ENCODE measurements around the gene RAPGEF1. TPM values are rescaled to one million over a fixed set of nuclear protein-coding genes. Genes with fewer than 3 reads are reported as not detected.
A peak's percentile ranks its signal among the peaks of the same experiment; 100 is the strongest.

Gene RAPGEF1
- total and polyA plus RNA-seq, 12 donors, result 14.5 to 136 (median 49.1) TPM

DNA sequence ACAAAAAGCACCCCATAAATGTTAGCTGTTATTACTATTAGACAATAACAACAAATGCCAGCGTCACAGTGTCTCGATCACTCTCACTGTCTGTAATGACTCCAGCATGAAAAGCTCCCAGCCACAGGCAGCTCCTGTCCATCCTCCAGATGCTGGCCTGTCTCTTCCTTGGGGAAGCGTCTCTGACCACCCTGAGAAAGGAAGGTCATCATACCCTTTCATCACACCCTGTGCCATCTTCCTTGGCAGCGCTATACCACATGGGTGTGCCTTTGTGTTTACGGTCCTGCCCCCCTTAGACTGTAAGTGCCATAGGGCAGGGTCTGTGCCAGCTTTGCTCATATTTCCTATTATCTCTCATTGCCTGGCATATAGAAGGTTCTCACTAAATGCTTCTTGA, 104.0 kb downstream of the RAPGEF1 start:
- DNase-seq, result no peak
- 59 to 73% (median 64%) methylated on average over 5 of the region's 5 CpGs for WGBS, 4 donors
- Histone ChIP-seq H3K27me3 (no peaks in the 10 kb centered on the region), H3K36me3 (replicated peaks in 1 of 2) (peaks cover 0 to 11% of the 10 kb centered on the region in 2 donors), H3K4me3 (no peak overlapping the region), H3K4me1 (replicated peaks in 1 of 2) (peaks cover 6 to 15% of the 10 kb centered on the region in 2 donors), H3K9me3 (replicated peaks in 1 of 3) (no peaks in the 10 kb centered on the region), H3K27ac (peak overlapping the region; percentile 64 to 93 (median 90))
- TF ChIP-seq, protein P1, sequence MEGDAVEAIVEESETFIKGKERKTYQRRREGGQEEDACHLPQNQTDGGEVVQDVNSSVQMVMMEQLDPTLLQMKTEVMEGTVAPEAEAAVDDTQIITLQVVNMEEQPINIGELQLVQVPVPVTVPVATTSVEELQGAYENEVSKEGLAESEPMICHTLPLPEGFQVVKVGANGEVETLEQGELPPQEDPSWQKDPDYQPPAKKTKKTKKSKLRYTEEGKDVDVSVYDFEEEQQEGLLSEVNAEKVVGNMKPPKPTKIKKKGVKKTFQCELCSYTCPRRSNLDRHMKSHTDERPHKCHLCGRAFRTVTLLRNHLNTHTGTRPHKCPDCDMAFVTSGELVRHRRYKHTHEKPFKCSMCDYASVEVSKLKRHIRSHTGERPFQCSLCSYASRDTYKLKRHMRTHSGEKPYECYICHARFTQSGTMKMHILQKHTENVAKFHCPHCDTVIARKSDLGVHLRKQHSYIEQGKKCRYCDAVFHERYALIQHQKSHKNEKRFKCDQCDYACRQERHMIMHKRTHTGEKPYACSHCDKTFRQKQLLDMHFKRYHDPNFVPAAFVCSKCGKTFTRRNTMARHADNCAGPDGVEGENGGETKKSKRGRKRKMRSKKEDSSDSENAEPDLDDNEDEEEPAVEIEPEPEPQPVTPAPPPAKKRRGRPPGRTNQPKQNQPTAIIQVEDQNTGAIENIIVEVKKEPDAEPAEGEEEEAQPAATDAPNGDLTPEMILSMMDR (IDR thresholded peaks at IDR 0.05), result no peak
- no peak for TF ChIP-seq POLR2A (IDR thresholded peaks at IDR 0.05)
- intact Hi-C loops (cut with DNase I), result no loop called here

DNA sequence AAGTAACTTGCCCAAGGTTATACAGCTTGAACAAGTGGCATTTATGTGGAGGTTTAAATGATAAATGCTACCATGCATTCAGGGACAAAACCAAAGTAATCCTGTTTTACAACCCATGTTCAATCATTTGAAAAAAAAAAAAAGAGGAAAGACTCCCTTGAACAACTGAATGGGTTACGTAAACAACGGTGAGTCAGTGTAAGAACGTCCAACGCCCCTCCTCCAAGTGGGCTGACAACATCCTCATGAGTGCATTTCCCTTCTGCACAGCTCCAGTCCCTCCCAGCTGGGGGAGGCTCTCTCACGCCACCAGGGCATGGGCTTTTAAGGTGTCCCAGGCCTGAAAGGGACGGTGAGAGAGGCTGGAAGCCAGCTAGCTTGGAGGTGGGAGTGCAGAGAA, 104.6 kb downstream of the RAPGEF1 start:
- Histone ChIP-seq H3K27me3 (no peaks in the 10 kb centered on the region), H3K9me3 (replicated peaks in 1 of 3) (no peaks in the 10 kb centered on the region), H3K27ac (peak overlapping the region; percentile 71 to 93 (median 90)), H3K4me3 (no peak overlapping the region), H3K4me1 (replicated peaks in 1 of 2) (peaks cover 6 to 16% of the 10 kb centered on the region in 2 donors), H3K36me3 (replicated peaks in 1 of 2) (peaks cover 0 to 11% of the 10 kb centered on the region in 2 donors)
- 7 to 23% (median 11%) methylated on average over 6 of the region's 6 CpGs for WGBS, 4 donors
- TF ChIP-seq, protein P1 (IDR thresholded peaks at IDR 0.05), result peak in 4 of 6 experiments; percentile 4 to 27 (median 23)
- peak; percentile 58 to 86 for TF ChIP-seq POLR2A (IDR thresholded peaks at IDR 0.05)
- intact Hi-C loops (cut with DNase I), result no loop called here
- peak; percentile 90 to 98 (median 95) for DNase-seq

DNA sequence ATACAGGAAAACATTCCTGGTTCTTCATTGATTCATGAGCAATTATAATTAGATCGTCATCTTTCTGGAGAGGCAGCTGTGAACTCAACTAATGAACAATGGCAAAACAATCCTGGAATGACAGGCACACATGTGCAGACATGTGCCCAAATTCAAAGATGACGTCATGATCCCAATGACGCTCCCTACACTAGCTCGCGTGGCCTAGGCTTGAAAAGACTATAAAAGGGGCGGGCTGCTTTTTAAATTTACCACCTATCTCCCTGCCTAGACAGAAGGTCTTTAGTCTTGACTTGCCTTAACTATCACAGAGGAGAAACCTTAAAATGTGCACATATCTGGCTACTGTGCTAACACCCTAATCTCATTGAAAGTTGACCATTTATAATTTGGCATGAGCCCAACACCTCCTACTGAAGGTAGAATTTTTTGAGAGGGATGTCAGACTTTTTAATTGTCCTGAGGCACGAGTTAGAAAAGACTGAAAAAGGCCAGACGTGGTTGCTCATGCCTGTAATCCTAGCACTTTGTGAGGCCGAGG, 106.3 kb downstream of the RAPGEF1 start:
- H3K36me3 ChIP-seq (replicated peaks in 1 of 2), result peaks cover 0 to 11% of the 10 kb centered on the region in 2 donors

DNA sequence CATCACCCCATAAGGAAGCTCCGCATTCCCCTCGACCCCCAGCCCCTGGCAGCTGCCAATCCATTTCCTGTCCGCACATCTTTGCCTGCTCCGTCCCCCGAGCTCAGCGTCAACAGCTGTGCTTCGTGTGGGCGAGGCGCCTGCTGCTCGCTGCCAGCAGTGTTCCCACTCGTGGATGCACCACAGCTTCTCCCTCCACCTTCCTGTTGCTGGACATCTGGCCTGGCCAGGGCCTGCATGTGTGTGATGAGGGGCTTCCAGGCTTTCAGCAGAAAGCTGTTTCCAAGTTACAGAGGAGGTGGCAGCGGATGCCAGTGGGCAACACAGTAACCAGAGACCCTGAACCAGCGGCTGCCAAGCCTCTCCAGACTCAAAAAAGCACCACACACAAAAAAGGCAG, 108.6 kb downstream of the RAPGEF1 start:
- peaks cover 16 to 39% of the 10 kb centered on the region in 2 donors for H3K4me1 ChIP-seq (replicated peaks in 1 of 2)
- no peaks in the 10 kb centered on the region for H3K27me3 ChIP-seq
- DNase-seq, result no peak
- no peak overlapping the region for H3K27ac ChIP-seq
- no peak for TF ChIP-seq POLR2A (IDR thresholded peaks at IDR 0.05)
- TF ChIP-seq, protein P1 (IDR thresholded peaks at IDR 0.05), result no peak
- no peaks in the 10 kb centered on the region for H3K9me3 ChIP-seq (replicated peaks in 1 of 3)
- peaks cover 0 to under 1% of the 10 kb centered on the region in 2 donors for H3K36me3 ChIP-seq (replicated peaks in 1 of 2)
- WGBS, 4 donors, result 87 to 91% (median 90%) methylated on average over 13 of the region's 13 CpGs
- H3K4me3 ChIP-seq, result no peak overlapping the region
- intact Hi-C loops (cut with DNase I), result no loop called here

More for the DNA sequence above, 106.3 kb downstream of the RAPGEF1 start:
- WGBS, 4 donors, result 80 to 94% (median 92%) methylated on average over 9 of the region's 9 CpGs
- DNase-seq, result no peak
- intact Hi-C loops (cut with DNase I), result no loop called here
- TF ChIP-seq POLR2A (IDR thresholded peaks at IDR 0.05), result no peak
- TF ChIP-seq, protein P1 (IDR thresholded peaks at IDR 0.05), result no peak
- Histone ChIP-seq H3K27ac (no peak overlapping the region), H3K27me3 (no peaks in the 10 kb centered on the region), H3K4me1 (replicated peaks in 1 of 2) (peaks cover 6 to 27% of the 10 kb centered on the region in 2 donors), H3K9me3 (replicated peaks in 1 of 3) (no peaks in the 10 kb centered on the region), H3K4me3 (no peak overlapping the region)
